Measurements from ENCODE around the gene SDCCAG8.

Gene SDCCAG8

DNA sequence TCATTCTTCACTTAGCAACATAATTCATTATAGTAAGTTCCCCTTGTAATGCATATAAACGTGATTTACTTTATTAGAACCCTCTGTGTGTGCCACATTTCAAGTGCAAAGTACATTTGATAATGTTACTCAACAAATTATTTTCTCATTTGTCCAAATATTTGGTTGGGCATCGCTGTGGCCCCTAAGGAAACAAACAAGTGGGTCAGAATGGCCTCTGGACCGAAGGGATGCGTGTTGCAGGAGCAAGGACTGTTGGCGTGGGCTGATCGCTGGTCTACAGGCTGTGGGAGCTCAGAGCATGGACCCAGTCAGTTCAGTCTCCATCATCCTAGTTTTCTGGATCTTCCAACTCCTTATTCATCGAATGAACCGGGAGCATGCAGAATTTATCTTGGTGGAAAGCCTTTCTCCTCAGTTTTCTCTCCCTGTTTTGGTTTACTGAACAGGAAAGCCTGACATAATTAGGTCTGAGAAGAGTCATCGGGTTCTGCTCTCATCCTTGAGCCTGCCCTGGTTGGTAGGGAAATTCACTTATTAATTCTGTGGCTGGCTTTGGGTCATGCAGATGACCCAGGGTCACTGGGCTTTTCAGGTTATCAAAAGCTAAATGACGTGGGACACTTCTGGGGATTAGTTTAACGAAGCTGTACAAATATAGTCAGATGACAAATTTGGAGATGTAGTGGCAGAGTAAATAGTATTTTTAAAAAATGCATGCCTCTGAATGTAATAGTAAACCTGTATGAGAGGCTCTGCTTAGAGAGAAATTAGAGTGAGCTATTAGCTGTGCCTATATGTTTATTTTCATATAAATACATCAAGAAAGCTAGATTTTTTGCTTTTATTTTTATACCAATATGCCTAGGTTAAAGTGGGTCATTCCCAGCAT, 200.2 kb downstream of the SDCCAG8 start:
- DNase-seq = no peak
- H3K36me3 Mint-ChIP-seq (ENCODE audit: low read depth) = no peaks in the 10 kb centered on the region
- peaks cover 3% of the 10 kb centered on the region for H3K27me3 Mint-ChIP-seq (ENCODE audit: low read depth, poor library complexity)
- no peaks in the 10 kb centered on the region for H3K9me3 Mint-ChIP-seq
- TF ChIP-seq, protein P1, sequence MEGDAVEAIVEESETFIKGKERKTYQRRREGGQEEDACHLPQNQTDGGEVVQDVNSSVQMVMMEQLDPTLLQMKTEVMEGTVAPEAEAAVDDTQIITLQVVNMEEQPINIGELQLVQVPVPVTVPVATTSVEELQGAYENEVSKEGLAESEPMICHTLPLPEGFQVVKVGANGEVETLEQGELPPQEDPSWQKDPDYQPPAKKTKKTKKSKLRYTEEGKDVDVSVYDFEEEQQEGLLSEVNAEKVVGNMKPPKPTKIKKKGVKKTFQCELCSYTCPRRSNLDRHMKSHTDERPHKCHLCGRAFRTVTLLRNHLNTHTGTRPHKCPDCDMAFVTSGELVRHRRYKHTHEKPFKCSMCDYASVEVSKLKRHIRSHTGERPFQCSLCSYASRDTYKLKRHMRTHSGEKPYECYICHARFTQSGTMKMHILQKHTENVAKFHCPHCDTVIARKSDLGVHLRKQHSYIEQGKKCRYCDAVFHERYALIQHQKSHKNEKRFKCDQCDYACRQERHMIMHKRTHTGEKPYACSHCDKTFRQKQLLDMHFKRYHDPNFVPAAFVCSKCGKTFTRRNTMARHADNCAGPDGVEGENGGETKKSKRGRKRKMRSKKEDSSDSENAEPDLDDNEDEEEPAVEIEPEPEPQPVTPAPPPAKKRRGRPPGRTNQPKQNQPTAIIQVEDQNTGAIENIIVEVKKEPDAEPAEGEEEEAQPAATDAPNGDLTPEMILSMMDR (IDR thresholded peaks at IDR 0.05) = no peak
- H3K4me3 Mint-ChIP-seq = no peak overlapping the region
- H3K4me1 Mint-ChIP-seq = no peaks in the 10 kb centered on the region
- H3K27ac Mint-ChIP-seq = peak overlapping the region; percentile 79

- DNase-seq = no peak
- Mint-ChIP-seq H3K4me3 (no peak overlapping the region), H3K9me3 (no peaks in the 10 kb centered on the region), H3K27ac (no peak overlapping the region), H3K4me1 (no peaks in the 10 kb centered on the region), H3K27me3 (ENCODE audit: low read depth, poor library complexity) (peaks cover 3% of the 10 kb centered on the region), H3K36me3 (ENCODE audit: low read depth) (no peaks in the 10 kb centered on the region)
- TF ChIP-seq, protein P1 (IDR thresholded peaks at IDR 0.05) = no peak
Observed at GRCh38 chr1:243457363-243457982, 201.6 kb downstream of the SDCCAG8 start.

DNA sequence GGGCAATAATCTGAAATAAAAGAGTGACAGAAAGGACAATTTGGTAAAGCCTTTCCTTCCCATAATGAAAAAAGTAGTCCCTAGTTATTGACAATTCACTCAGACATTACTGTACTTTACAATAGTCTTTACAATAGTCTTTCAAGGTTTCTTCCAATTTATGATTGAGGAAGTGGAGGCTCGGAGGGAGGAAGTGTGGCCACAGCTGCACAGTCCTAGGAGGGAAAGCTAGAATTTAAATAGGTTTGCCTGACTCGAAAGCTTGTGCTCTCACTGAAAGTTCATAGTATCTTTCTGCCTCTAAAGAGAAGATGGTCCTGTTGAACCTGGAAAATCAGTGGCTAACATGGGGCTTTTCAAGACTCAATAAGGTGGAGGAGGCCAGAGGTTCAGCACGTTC, 203.2 kb downstream of the SDCCAG8 start:
- Mint-ChIP-seq H3K4me1 (no peaks in the 10 kb centered on the region), H3K27ac (no peak overlapping the region), H3K27me3 (ENCODE audit: low read depth, poor library complexity) (peaks cover 3% of the 10 kb centered on the region), H3K4me3 (no peak overlapping the region), H3K36me3 (ENCODE audit: low read depth) (no peaks in the 10 kb centered on the region), H3K9me3 (no peaks in the 10 kb centered on the region)
- TF ChIP-seq, protein P1 (IDR thresholded peaks at IDR 0.05) = no peak
- DNase-seq = no peak

- TF ChIP-seq, protein P1 (IDR thresholded peaks at IDR 0.05) = no peak
- Mint-ChIP-seq H3K4me3 (no peak overlapping the region), H3K27me3 (ENCODE audit: low read depth, poor library complexity) (peaks cover 3% of the 10 kb centered on the region), H3K36me3 (ENCODE audit: low read depth) (no peaks in the 10 kb centered on the region), H3K27ac (no peak overlapping the region), H3K4me1 (no peaks in the 10 kb centered on the region), H3K9me3 (no peaks in the 10 kb centered on the region)
- no peak for DNase-seq
Observed at GRCh38 chr1:243461700-243462099, 205.9 kb downstream of the SDCCAG8 start.

DNA sequence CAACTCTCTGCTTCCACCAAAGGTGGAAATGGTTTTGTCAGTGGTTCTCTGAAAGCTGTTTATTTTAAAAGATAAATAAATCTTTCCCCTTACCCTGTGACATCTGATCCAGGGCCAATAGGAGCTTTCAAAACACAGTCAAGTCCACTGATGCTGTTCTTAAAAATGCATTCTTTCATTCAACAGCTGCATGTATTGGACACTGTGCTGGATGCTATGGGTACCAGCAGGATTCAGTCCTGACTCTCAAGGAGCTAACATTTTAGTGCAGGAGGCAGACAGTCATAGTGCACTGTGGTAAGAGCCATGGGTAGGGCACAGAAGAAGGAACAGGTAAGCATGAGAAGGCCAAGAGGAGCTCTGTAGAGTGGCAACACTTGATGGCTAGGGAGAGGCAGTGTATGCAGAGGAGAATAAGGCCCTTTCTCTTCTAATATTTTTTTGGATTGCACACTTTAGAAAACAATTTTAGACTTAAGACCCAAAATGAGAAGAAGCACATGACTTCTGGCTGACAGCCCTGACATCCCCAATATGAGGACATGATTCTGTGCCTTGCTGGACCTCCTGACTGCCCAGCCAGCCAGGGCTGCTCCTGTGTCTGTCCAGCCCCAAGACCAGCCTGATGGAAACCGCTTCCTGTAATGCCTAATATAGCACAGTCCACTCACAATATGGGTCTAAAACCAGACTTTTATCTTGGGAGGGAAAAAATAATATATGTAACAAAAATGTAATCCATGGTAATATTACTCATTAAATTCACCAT, 207.3 kb downstream of the SDCCAG8 start:
- Mint-ChIP-seq H3K9me3 (no peaks in the 10 kb centered on the region), H3K27me3 (ENCODE audit: low read depth, poor library complexity) (peaks cover 3% of the 10 kb centered on the region), H3K4me1 (no peaks in the 10 kb centered on the region), H3K27ac (no peak overlapping the region), H3K36me3 (ENCODE audit: low read depth) (no peaks in the 10 kb centered on the region), H3K4me3 (no peak overlapping the region)
- no peak for DNase-seq
- TF ChIP-seq, protein P1 (IDR thresholded peaks at IDR 0.05) = no peak
